ENCODE results near the gene MGAT4B. TPM values are rescaled to one million over a fixed set of nuclear protein-coding genes. Genes with fewer than 3 reads are reported as not detected.

The MGAT4B gene
- total RNA-seq, 2 experiments from 2014 or later = 100 to 116 TPM

- Mint-ChIP-seq H3K27me3 (no peaks in the 10 kb centered on the region), H3K4me3 (no peak overlapping the region), H3K9me3 (ENCODE audit: low read depth) (no peaks in the 10 kb centered on the region), H3K27ac (no peak overlapping the region), H3K4me1 (peaks cover 10% of the 10 kb centered on the region), H3K36me3 (peaks cover 18% of the 10 kb centered on the region)
- ATAC-seq (no peak), DNase-seq (no peak)
- CTCF ChIA-PET = interaction anchor here (1.1 to 2.6 kb wide), 3 partner anchors 11 to 24 kb away, joined by 4 to 9 read pairs (median 4); no protein-coding TSS in a partner anchor
These were observed 6.4 kb upstream of the MGAT4B start for GRCh38 chr5:179812997-179813607.

GRCh38 chr5:179812135-179812825, 5.6 kb upstream of the MGAT4B start:
- Mint-ChIP-seq H3K36me3 (peaks cover 18% of the 10 kb centered on the region), H3K4me3 (no peak overlapping the region), H3K4me1 (peaks cover 6% of the 10 kb centered on the region), H3K27ac (no peak overlapping the region), H3K27me3 (no peaks in the 10 kb centered on the region), H3K9me3 (ENCODE audit: low read depth) (no peaks in the 10 kb centered on the region)
- DNase-seq (no peak), ATAC-seq (no peak)
- CTCF ChIA-PET = interaction anchor here (2.6 kb wide), 1 partner anchor 10 kb away, joined by 9 read pairs; no protein-coding TSS in a partner anchor

GRCh38 chr5:179805529-179806249, 977 bp downstream of the MGAT4B start:
- peak overlapping the region; percentile 77 for H3K27ac Mint-ChIP-seq
- DNase-seq (peak; percentile 77), ATAC-seq (peak; percentile 35)
- H3K36me3 Mint-ChIP-seq = peaks cover 6% of the 10 kb centered on the region
- H3K27me3 Mint-ChIP-seq = no peaks in the 10 kb centered on the region
- H3K9me3 Mint-ChIP-seq (ENCODE audit: low read depth) = no peaks in the 10 kb centered on the region
- CTCF ChIA-PET = interaction anchor here (1.0 to 1.7 kb wide), 4 partner anchors 9 to 101 kb away, joined by 3 to 12 read pairs (median 5); no protein-coding TSS in a partner anchor
- peak overlapping the region; percentile 76 for H3K4me3 Mint-ChIP-seq
- peaks cover 34% of the 10 kb centered on the region for H3K4me1 Mint-ChIP-seq

GRCh38 chr5:179805070-179805528, 1.6 kb downstream of the MGAT4B start:
- Mint-ChIP-seq H3K4me3 (peak overlapping the region; percentile 76), H3K27me3 (no peaks in the 10 kb centered on the region), H3K36me3 (peaks cover 4% of the 10 kb centered on the region), H3K4me1 (peaks cover 34% of the 10 kb centered on the region), H3K9me3 (ENCODE audit: low read depth) (no peaks in the 10 kb centered on the region), H3K27ac (peak overlapping the region; percentile 77)
- CTCF ChIA-PET = interaction anchor here (1.0 to 1.3 kb wide), 2 partner anchors 8 to 14 kb away, joined by 4 to 12 read pairs; no protein-coding TSS in a partner anchor
- DNase-seq (no peak), ATAC-seq (no peak)

- peaks cover 34% of the 10 kb centered on the region for H3K4me1 Mint-ChIP-seq
- H3K27me3 Mint-ChIP-seq = no peaks in the 10 kb centered on the region
- ATAC-seq = no peak
- peak overlapping the region; percentile 77 for H3K27ac Mint-ChIP-seq
- DNase-seq = no peak
- peaks cover 5% of the 10 kb centered on the region for H3K36me3 Mint-ChIP-seq
- peak overlapping the region; percentile 28 for H3K4me3 Mint-ChIP-seq
- H3K9me3 Mint-ChIP-seq (ENCODE audit: low read depth) = no peaks in the 10 kb centered on the region
- CTCF ChIA-PET = interaction anchor here (3.1 kb wide), 1 partner anchor 42 kb away, joined by 10 read pairs; no protein-coding TSS in a partner anchor
These were observed 2.1 kb downstream of the MGAT4B start for GRCh38 chr5:179804555-179804947.

GRCh38 chr5:179803651-179804554, 2.8 kb downstream of the MGAT4B start:
- Mint-ChIP-seq H3K36me3 (peaks cover 9% of the 10 kb centered on the region), H3K4me1 (peaks cover 34% of the 10 kb centered on the region), H3K27ac (peak overlapping the region; percentile 77), H3K27me3 (no peaks in the 10 kb centered on the region), H3K9me3 (ENCODE audit: low read depth) (no peaks in the 10 kb centered on the region), H3K4me3 (peak overlapping the region; percentile 28)
- CTCF ChIA-PET = interaction anchor here (3.1 kb wide), 1 partner anchor 41 kb away, joined by 10 read pairs; no protein-coding TSS in a partner anchor
- DNase-seq = peak; percentile 66
- no peak for ATAC-seq

- H3K4me3 Mint-ChIP-seq = no peak overlapping the region
- peak overlapping the region; percentile 17 for H3K27ac Mint-ChIP-seq
- peaks cover 31% of the 10 kb centered on the region for H3K4me1 Mint-ChIP-seq
- CTCF ChIA-PET = interaction anchor here (1.1 to 3.1 kb wide), 10 partner anchors 10 to 113 kb away, joined by 3 to 12 read pairs (median 8); partner anchors contain the start of gene LTC4S
- DNase-seq = no peak
- no peaks in the 10 kb centered on the region for H3K9me3 Mint-ChIP-seq (ENCODE audit: low read depth)
- ATAC-seq = no peak
- H3K27me3 Mint-ChIP-seq = no peaks in the 10 kb centered on the region
- peaks cover 9% of the 10 kb centered on the region for H3K36me3 Mint-ChIP-seq
These were observed 3.6 kb downstream of the MGAT4B start for GRCh38 chr5:179802950-179803562.

GRCh38 chr5:179802207-179802883, 4.3 kb downstream of the MGAT4B start:
- no peak overlapping the region for H3K4me3 Mint-ChIP-seq
- H3K27me3 Mint-ChIP-seq = no peaks in the 10 kb centered on the region
- no peak for ATAC-seq
- H3K9me3 Mint-ChIP-seq (ENCODE audit: low read depth) = no peaks in the 10 kb centered on the region
- H3K36me3 Mint-ChIP-seq = peaks cover 10% of the 10 kb centered on the region
- no peak for DNase-seq
- CTCF ChIA-PET = interaction anchor here (0.6 to 3.1 kb wide), 32 partner anchors 9 to 1028 kb away, joined by 3 to 29 read pairs (median 4); partner anchors contain the start of genes LTC4S, SQSTM1 and TBC1D9B
- peaks cover 31% of the 10 kb centered on the region for H3K4me1 Mint-ChIP-seq
- H3K27ac Mint-ChIP-seq = no peak overlapping the region

GRCh38 chr5:179801304-179802206, 5.1 kb downstream of the MGAT4B start:
- CTCF ChIA-PET = interaction anchor here (0.6 to 3.1 kb wide), 32 partner anchors 8 to 1029 kb away, joined by 3 to 29 read pairs (median 4); partner anchors contain the start of genes LTC4S, SQSTM1 and TBC1D9B
- H3K27me3 Mint-ChIP-seq = no peaks in the 10 kb centered on the region
- H3K4me3 Mint-ChIP-seq = no peak overlapping the region
- DNase-seq (peak; percentile 88), ATAC-seq (peak; percentile 49)
- H3K9me3 Mint-ChIP-seq (ENCODE audit: low read depth) = no peaks in the 10 kb centered on the region
- H3K4me1 Mint-ChIP-seq = peaks cover 36% of the 10 kb centered on the region
- no peak overlapping the region for H3K27ac Mint-ChIP-seq
- H3K36me3 Mint-ChIP-seq = peaks cover 10% of the 10 kb centered on the region

- peaks cover 10% of the 10 kb centered on the region for H3K36me3 Mint-ChIP-seq
- no peak for ATAC-seq
- CTCF ChIA-PET = interaction anchor here (2.2 to 2.9 kb wide), 4 partner anchors 19 to 291 kb away, joined by 11 to 17 read pairs (median 12); partner anchors contain the start of gene SQSTM1
These were observed 5.9 kb downstream of the MGAT4B start for GRCh38 chr5:179800696-179801201.

More at GRCh38 chr5:179800696-179801201, 5.9 kb downstream of the MGAT4B start:
- Mint-ChIP-seq H3K9me3 (ENCODE audit: low read depth) (no peaks in the 10 kb centered on the region), H3K4me3 (no peak overlapping the region), H3K4me1 (peaks cover 37% of the 10 kb centered on the region), H3K27me3 (no peaks in the 10 kb centered on the region), H3K27ac (no peak overlapping the region)
- no peak for DNase-seq
